HUDEP-2 (cell line): ENCODE measurements around the gene WASF3.
A peak's percentile ranks its signal among the peaks of the same experiment; 100 is the strongest.

Experiments used
- DNase-seq, 76 experiments: peaks; one replicate each; lab custom pipeline; 2025; ENCODE audit not compliant: unreplicated experiment in 76 of 76; lab: John Stamatoyannopoulos, UW

The WASF3 gene, protein sequence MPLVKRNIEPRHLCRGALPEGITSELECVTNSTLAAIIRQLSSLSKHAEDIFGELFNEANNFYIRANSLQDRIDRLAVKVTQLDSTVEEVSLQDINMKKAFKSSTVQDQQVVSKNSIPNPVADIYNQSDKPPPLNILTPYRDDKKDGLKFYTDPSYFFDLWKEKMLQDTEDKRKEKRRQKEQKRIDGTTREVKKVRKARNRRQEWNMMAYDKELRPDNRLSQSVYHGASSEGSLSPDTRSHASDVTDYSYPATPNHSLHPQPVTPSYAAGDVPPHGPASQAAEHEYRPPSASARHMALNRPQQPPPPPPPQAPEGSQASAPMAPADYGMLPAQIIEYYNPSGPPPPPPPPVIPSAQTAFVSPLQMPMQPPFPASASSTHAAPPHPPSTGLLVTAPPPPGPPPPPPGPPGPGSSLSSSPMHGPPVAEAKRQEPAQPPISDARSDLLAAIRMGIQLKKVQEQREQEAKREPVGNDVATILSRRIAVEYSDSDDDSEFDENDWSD

DNA sequence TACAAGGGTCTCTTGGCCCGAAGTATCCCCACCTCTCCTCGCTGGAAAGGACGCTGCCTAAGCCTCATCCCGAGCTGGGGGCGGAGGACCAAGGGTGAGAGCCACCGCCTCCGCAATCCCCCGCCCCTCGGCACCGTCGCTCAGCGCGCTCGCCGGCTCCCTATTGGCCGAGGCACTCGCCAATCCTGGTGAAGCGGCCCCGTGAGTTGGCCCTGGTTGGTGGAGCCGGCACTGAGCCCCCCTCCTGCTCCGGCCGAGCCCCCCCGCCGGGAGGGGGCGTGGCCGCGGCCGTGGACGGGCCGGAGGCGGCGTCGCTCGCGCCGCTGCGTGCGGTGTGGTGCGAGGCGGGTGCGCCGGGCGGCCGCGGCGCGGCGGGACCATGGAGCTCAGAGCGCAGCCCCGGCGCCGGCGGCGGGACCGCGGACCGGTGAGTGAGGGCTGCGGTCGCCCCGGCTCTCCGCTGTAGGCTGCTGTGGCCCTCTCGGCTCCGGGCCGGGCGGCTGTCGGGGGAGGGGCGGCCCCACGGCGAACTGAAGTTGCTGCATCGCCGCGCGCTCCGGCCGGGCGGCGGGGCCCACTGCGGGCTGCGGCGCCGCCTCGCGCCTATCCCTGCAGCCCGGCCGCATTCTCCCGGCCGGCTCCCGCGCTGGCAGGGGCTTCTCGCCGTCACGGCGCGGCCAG is at the start of gene WASF3:
Gene WASF3 (plus strand): TSS at position 291 of the 681 bp plus-strand sequence. CDS start 84,588 bp downstream, outside the sequence.
- peak; percentile 17 to 92 (median 83) for DNase-seq

DNA sequence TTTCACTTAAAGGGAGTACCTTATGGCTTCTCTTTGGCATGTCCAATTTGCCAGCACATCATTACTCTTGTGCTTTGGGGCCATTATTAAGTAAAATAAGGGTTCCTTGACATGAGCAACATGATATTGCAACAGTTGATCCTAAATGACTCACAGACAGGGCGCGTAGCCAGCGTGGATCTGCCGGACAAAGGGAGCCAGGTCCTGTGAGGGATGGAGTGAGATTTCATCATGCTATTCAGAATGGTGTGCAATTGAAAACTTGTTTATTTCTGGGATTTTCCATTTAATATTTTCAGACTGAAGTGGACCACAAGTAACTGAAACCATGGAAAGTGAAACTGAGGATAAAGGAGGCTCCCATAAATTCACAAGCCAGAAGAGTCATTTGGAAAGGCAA is 48.6 kb upstream of the WASF3 start:
- no peak for DNase-seq

DNA sequence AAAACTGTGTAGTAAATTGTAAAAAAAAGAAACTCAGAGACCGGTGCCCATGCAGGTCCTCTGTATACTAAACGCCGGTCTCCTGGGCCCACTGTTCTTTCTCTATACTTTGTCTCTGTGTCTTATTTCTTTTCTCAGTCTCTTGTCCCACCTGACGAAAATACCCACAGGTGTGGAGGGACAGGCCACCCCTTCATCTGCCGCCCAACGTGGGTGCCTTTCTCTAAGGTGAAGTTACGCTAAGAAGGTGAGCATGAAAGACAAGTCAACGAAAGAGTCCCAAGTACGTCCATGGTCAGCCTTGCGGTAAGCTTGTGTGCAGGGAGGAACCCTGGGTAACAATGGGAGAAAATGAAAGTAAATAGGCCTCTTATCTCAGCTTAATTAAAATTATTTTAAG is 48.0 kb upstream of the WASF3 start:
- DNase-seq = no peak

DNA sequence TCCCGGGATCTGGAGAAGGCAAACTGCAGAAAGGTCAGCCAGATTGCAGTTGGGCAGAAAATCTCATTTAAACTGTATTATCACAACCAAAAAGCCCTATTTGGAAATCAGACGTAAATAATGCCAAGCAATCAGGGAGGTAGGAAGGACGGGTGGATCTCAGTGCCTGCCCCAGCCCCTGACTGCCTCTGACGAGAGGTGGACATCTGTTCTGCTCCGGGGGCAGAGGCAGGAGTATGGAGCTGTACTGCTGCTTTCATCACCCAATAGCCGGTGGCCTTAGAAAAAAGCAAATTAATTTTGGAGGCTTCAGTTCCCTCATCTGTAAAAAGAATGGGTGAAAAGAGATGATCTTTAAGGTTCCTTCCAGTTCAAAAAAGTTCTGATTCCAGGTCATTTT is 43.6 kb upstream of the WASF3 start:
- no peak for DNase-seq

DNA sequence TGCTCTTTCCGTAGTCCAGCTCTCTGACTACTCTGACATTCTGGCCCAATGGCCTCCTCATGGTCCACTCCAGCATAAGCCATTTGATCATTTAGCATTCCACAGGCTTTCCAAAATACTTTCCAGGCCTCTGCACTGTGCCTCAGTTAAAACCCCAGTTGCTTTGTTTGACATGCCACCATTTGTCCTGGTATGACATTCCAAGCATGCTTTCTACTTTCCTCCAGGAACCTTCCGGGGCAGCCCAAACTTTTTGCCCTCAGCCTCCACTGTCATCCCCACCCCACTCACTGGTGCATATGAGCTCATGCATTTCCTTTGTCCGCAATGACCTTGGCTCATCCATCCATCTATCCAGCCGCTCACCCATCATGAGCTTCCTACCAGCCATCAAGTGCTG is 41.8 kb upstream of the WASF3 start:
- no peak for DNase-seq

DNA sequence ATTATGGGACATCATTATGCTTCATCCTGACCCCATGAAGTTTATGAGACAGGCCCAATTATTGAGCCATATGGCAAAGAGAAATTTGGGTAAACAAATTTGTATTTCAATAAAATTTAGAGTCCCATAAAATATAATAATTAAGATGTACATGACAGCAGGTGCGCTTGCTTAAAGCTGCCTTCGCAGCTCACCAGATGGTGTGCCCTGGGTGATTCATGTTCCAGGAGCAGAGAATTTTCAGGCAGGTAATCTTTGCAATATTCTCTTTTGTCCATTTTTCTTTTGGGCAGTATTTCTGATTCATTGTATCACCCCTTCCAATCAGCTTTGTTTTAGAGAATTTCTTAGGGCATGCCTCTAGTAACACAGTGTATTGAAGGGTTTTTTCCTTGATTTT is 39.5 kb upstream of the WASF3 start:
- DNase-seq = no peak

DNA sequence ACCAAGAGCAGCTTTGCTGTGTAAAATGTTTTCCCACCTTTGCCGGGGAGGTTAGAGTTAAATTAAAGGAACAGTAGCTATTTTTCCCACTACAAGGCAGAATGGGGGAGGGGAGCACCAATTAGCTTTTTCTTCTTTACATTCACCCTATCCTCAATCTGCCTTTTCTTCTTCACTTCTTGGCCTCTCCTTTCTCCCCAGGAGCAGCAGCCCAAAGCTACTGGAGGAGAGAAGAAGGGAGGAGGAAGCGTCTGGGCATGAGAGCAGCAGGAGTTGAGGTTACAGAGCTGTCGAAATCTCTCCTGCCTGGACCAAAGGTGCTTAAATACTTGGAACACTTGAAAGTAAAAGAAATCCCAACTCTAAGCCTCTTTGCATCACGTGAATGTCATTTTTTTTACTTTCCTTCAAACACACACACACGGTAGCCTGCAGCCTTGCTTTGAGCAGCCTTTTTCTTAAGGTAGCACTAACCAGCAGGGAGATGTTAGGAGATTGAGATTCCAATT is 39.0 kb upstream of the WASF3 start:
- DNase-seq = no peak

DNA sequence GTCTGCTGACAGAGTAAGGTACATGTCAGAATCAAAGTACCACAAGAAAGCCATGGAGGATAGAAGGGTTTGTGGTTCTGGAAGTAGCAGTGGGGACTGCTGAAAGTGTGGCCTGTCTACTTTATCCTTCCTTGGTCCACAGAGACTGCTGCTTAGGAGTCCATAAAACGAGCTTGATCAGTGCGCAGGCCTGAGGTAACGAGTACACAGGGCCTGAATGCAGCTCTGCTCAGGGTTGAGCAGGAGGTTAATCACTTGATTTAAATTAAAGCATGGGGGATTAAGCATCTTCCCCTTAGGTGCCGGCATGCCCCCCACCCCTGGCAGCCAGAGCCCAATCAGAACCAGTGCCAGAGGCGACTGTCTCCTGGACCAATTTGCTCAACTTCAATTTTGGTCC is 34.9 kb upstream of the WASF3 start:
- no peak for DNase-seq

DNA sequence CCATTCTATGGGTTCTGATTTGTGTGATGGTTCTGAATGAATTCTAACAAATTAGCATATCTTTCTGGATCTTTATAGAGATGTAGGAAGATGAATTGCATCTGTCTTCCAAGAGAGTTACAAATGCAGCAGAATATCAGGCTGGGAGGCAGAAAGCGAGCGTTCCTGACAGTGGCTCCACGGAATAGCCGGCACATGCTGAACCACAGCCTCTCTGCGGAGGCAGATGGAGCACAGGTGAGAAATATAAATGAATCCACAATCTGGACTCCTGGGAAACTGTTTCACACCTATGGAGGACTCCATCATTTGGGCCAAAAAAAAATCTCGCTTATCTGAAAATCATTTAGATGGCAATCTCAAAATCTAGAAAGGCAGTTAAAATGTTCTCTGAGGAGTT is 34.5 kb upstream of the WASF3 start:
- no peak for DNase-seq

DNA sequence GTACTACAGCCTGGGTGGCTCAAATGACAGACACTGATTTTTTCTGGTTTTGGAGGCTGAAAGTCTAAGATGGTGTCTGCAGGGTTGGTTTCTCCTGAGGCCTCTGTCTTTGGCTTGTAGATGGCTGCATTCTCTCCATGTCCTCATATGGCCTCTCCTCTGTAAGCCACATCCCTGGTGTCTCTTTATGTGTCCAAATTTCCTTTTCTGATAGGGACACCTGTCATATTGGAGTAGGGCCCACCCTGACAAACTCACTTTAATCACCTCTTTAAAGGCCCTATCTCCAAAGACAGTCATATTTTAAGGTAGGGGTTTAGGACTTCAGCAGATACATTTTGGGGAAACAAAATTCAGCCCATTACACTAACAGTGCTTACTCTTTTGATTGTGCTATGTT is 32.0 kb upstream of the WASF3 start:
- DNase-seq = no peak

DNA sequence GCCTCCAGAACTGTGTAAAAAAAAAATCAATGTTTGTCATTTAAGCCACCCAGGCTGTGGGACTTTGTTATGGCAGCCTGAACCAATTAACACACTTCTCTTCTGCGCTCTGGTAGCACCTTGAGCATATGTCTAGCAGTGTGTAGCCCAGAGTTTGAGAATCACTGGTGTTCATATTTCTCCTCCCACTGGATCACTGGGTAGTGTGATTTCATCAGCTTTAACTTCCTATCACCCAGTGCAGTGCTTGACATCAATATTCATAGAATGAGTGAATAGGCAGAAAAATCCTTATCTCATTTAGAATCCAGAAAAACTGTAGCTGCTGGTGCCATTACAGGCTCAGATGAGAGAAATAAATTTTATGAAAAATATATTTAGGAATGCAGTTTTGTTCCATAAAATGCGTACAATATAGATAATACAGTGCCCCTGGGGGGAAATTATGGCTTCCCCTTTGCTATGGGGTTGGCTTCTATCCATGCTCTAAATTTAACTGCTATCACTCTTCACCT is 30.7 kb upstream of the WASF3 start:
- no peak for DNase-seq

DNA sequence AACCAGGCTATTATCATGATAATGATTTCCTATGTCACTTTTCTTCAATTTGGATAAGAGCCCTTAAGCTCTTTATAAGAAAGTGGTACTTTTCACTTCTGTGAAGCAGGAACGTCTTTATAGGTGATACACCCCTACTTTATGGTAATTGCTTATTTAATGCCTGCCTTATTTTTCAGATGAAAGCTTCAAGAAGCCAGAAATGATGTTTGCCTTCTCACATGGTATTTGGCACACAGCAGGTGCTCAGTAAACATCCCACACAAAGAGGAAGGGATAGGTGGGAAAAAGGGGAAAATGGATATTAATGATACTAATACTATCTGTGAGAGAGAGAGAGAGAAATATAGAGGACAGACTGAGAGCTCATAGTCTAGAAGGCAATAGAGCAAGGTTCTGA is 29.0 kb upstream of the WASF3 start:
- no peak for DNase-seq

DNA sequence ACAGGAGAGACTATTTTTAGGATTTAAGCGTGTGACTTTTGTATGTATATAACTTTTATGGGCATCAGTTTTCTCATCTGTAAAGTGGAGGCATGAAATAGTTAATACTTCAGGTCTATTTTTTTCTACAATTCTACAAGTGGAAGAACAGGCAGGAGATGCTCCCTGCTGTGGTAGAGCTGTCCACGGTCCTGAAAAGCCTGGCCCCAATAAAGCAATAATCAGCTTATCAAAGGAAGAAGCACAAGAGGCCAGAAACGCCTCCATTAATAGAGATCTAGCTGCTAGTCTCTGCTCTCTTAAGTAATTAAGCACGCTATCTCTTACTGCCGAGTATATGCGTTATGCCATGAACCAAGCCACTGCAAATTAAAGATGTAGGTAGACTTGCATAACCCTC is 28.0 kb upstream of the WASF3 start:
- peak in 53 of 76 experiments; percentile 1 to 68 (median 24) for DNase-seq

DNA sequence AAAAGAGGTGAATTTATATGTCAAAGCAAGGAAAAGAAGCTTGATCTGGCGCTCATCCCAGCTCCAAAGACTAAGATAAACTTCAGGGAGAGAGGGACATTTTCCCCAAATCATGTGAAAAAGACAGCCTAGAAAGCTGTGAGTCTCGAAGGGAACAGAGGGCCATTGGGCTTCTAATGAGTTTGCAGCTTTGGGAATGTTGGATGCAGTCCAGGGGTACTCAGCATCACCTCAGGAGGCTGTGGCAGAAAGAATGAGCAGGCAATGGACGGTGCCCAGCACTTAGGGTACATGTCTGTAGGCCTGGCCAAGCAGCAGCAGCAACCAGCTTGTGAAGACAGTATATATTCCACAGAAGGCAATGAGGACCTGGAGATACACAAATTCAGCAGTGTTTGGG is 25.7 kb upstream of the WASF3 start:
- DNase-seq = no peak

DNA sequence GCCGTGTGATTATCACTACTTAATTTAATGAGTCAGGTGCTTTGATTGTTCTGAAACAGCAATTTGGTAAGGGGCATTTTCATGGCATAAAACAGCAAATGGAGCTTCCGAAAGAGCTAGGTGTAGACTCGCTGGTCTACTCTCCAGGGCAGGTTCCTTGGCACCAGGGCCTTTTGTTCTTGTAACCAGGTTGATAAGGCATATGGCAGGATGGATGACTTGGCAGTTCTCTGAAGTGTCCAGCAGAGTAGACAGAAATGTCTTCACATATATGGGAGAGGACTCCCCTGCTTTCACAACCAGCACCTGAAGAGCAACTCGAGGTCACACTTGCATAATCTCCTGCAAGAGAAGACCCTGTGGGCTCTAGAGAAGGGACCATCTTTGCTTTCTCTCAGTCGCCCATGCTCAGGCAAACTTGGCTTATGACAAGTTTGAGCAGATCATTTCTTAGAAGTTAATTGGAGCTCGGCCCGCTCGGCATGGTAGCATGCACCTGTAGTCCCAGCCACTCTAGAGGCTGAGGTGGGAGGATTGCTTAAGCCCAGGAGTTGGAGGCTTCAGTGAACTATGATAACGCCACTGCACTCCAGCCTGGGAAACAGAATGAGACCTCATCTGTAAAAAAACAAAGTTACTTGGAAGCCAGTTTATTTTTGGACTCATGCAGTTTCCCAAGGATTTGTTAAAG is 23.3 kb upstream of the WASF3 start:
- no peak for DNase-seq

DNA sequence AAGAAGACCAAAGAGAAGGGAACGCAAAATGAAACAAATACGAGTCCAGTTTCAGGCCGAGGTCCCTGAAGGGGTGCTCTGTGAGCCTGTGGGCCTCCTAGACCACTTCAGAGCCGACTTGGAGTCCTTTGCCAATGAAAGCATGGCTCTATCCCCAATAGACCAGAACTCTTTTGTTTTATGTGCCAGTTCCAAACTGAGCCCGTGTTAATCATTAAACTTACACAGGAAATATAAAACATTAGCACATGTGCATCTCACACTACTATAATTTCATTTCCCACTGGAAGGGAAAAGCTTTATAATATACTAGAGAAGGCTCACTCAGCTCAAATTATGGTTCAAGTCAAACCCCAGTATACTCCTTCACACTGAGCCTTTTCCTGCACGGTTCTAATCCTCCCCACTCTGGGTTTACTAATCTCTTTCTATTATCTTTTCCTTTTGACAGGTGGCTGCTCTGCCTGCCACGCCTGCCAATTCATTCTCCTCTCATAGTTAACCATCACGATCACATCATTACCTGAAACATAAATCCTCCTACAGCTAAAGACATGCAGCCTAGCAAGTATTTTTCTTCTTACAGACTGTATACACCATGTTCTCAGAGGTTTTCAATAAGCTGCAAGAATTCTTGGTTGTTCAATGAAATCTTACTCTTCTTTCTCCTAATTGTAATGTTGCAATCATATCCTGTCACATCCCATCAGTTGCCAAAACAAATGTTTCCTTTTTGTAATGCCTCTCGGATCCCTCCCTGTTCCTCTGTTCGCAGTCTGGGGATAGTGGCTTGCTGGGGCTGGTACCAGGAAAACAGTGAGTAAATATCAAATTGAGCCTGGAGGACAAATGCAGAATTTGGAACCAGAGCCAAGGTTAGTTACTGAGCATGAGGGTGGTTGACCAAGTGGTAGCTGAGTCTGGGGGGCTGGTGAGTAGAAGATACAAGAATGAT is 18.8 kb upstream of the WASF3 start:
- DNase-seq = no peak

DNA sequence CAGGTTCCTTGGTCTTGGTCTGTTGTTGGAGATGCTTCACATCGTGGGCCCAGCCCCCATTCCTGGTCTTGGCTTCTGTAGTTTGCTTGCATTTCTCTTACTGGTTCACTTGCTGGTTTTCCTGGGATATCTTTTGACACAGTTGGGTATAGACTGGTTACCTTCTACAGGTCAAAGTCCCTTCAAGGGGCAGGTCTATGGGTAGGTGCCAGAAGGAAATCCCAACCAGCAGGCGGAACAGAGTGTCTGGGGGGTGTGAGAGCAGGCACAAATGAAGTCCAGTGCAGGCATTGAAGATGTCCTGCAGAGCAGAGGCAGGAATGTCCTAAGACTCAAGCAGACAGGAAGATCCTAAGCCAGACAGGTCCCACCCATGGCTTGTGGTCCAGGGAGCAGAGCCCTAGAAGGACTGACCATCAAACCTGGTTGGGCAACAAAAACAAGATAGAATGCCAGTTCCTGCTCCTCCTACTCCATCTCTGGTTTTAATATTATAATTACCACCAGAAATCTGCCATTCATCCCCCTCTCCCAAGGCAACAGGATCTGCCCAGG is 17.7 kb upstream of the WASF3 start:
- DNase-seq = no peak

DNA sequence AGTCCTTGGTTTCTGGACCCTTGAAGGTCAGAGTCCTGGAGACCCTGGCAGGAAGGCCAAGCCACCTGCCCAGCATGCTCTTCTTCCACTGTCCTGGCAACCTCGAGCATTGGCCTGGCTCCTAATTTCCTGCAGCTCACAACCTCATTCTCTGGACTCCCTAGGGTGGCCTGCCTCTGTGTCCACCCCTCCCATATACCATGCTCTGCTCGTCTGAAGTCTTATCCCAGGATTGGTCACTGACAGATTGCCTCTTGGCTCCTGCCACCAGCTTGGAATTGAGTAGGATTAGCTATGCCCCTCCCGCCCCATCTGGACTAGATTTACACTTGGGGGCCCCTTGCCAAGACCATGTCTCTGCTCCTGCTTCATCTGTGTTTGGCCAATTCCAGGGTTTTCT is 17.1 kb upstream of the WASF3 start:
- no peak for DNase-seq

DNA sequence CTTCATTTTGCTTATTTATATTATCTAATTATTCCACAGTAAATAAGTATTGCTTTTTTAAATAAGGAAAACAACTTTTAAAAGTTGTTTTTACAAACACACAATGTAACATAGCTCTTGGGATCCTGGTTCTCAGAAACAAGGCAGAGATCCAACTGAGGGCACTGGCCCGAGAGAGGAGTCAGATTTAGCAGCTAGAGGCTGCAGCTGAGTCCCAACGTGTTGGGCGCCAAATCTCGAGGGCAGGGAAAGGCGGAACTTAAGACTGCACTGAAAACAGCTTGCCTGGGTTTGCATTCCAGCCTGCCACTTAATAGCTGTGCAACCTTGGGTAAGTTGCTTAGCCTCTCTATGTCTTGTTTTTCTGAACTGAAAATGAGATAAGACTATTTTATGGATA is 16.4 kb upstream of the WASF3 start:
- DNase-seq = no peak
